ENCODE measurements around the gene STRN3. TPM values are rescaled to one million over a fixed set of nuclear protein-coding genes. Genes with fewer than 3 reads are reported as not detected.

The STRN3 gene
- total and polyA plus RNA-seq, 4 donors = 6.8 to 47.5 (median 31.2) TPM

GRCh38 chr14:30853946-30854345, 172.2 kb downstream of the STRN3 start:
- Histone ChIP-seq H3K36me3 (ENCODE audit: control insufficient read depth in 4 of 4, insufficient read depth in 3 of 4, low read depth in 1 of 4, low read length in 3 of 4) (no peaks in the 10 kb centered on the region), H3K27ac (ENCODE audit: low read depth in 1 of 2, low read length in 2 of 2) (no peak overlapping the region), H3K9me3 (ENCODE audit: control insufficient read depth in 4 of 4, low read length in 3 of 4) (no peaks in the 10 kb centered on the region), H3K9ac (ENCODE audit: low read depth in 1 of 2, low read length in 2 of 2) (no peak overlapping the region), H3K4me1 (ENCODE audit: control insufficient read depth in 4 of 4, insufficient read depth in 4 of 4, low read length in 3 of 4) (peaks cover 0 to 5% (median 3%) of the 10 kb centered on the region in 4 donors), H3K27me3 (ENCODE audit: control insufficient read depth in 4 of 4, insufficient read depth in 4 of 4, low read length in 3 of 4) (no peaks in the 10 kb centered on the region), H3K4me3 (ENCODE audit: low read depth in 1 of 3, low read length in 3 of 3) (no peak overlapping the region)
- TF ChIP-seq ZBTB33 (IDR thresholded peaks at IDR 0.05) = no peak
- no peak for TF ChIP-seq TAF1 (conservative IDR thresholded peaks at IDR 0.05)
- TF ChIP-seq GABPA (IDR thresholded peaks at IDR 0.05 in 1 of 2, conservative IDR thresholded peaks at IDR 0.05 in 1 of 2) = no peak
- TF ChIP-seq FOXA1 (IDR thresholded peaks at IDR 0.05) = no peak
- no peak for TF ChIP-seq REST (IDR thresholded peaks at IDR 0.05)
- no peak for TF ChIP-seq JUND (IDR thresholded peaks at IDR 0.05)
- no peak for TF ChIP-seq SP1 (IDR thresholded peaks at IDR 0.05)
- no peak for TF ChIP-seq HNF4G (IDR thresholded peaks at IDR 0.05)
- TF ChIP-seq EGR1 (IDR thresholded peaks at IDR 0.05; ENCODE audit: low read depth in 2 of 2) = no peak
- TF ChIP-seq HNF4A (conservative IDR thresholded peaks at IDR 0.05) = no peak
- no peak for DNase-seq (ENCODE audit: low spot score)

GRCh38 chr14:30849983-30850382, 176.2 kb downstream of the STRN3 start:
- Histone ChIP-seq H3K4me3 (ENCODE audit: low read depth in 1 of 3, low read length in 3 of 3) (no peak overlapping the region), H3K9ac (ENCODE audit: low read depth in 1 of 2, low read length in 2 of 2) (no peak overlapping the region)
- WGBS = 97% methylated on average over 1 of the region's 1 CpG

More at GRCh38 chr14:30849983-30850382, 176.2 kb downstream of the STRN3 start:
- Histone ChIP-seq H3K27ac (ENCODE audit: low read depth in 1 of 2, low read length in 2 of 2) (no peak overlapping the region), H3K9me3 (ENCODE audit: control insufficient read depth in 4 of 4, low read length in 3 of 4) (no peaks in the 10 kb centered on the region), H3K4me1 (ENCODE audit: control insufficient read depth in 4 of 4, insufficient read depth in 4 of 4, low read length in 3 of 4) (peaks cover 0 to 5% (median 5%) of the 10 kb centered on the region in 4 donors), H3K36me3 (ENCODE audit: control insufficient read depth in 4 of 4, insufficient read depth in 3 of 4, low read depth in 1 of 4, low read length in 3 of 4) (no peaks in the 10 kb centered on the region), H3K27me3 (ENCODE audit: control insufficient read depth in 4 of 4, insufficient read depth in 4 of 4, low read length in 3 of 4) (no peaks in the 10 kb centered on the region)
- DNase-seq (ENCODE audit: low spot score) = no peak
- TF ChIP-seq ZBTB33 (IDR thresholded peaks at IDR 0.05) (no peak), YY1 (IDR thresholded peaks at IDR 0.05) (no peak), JUND (IDR thresholded peaks at IDR 0.05) (no peak), CTCF (IDR thresholded peaks at IDR 0.05; ENCODE audit: low read depth, low read length, missing input control) (no peak), ATF3 (IDR thresholded peaks at IDR 0.05) (no peak), FOXA1 (IDR thresholded peaks at IDR 0.05) (no peak), SP1 (IDR thresholded peaks at IDR 0.05) (no peak), RAD21 (IDR thresholded peaks at IDR 0.05) (no peak), EGR1 (IDR thresholded peaks at IDR 0.05; ENCODE audit: low read depth in 2 of 2) (no peak)

Measured in liver (tissue), 9 donors.